GM12878 (cell line): ENCODE measurements around the gene NAV3. TPM values are rescaled to one million over a fixed set of nuclear protein-coding genes. Genes with fewer than 3 reads are reported as not detected.

ENCODE experiments used
- ATAC-seq: fragments of 200-7000 bp; cut with Tn5 transposase; 3 replicates; pipeline ENCODE4 v1.9.1; 2020; ENCODE audit warnings: mild to moderate bottlenecking, moderate library complexity
- BruUV-seq: library from RNA; stranded (reverse); fragments of 400-500 nt; replicated peaks from 2 replicates; lab custom pipeline; 2021; lab: Mats Ljungman, UMichigan
- CTCF ChIA-PET: fragments of 300-600 bp; sonication (Branson Sonifier 250); formaldehyde crosslinking; extraction: SDS; loops from one replicate; lab custom pipeline; 2021; ENCODE audit warnings: inconsistent platforms; lab: Yijun Ruan, JAX
- POLR2A ChIA-PET: fragments of 350-600 bp; formaldehyde crosslinking; extraction: SDS; loops from one replicate; lab custom pipeline; 2021; ENCODE audit warnings: inconsistent platforms; lab: Charles Lee
- RAD21 ChIA-PET: fragments of 300-600 bp; sonication (Branson Sonifier 250); formaldehyde crosslinking; loops from one replicate; lab custom pipeline; 2023; ENCODE audit warnings: antibody characterized with exemption; ENCODE audit not compliant: unreplicated experiment; lab: Charles Lee
- SMC1A ChIA-PET: fragments of 300-600 bp; sonication (Branson Sonifier 250); formaldehyde crosslinking; loops from one replicate; lab custom pipeline; 2023; ENCODE audit not compliant: unreplicated experiment, uncharacterized antibody; lab: Charles Lee
- DNase-seq: peaks from one replicate; pipeline ENCODE4 v3.0.0-alpha.2; 2011; ENCODE audit warnings: low read depth, low spot score
- FAIRE-seq: peaks from 3 replicates; lab custom pipeline; 2011; peaks lifted over from hg19 to GRCh38; lab: Jason Lieb, UNC
- H2AFZ ChIP-seq: 2 replicates; pipeline ENCODE4 v1.6.0; 2011; ENCODE audit warnings: low read depth, low read length, control low read depth; ENCODE audit not compliant: control insufficient read depth
- H3K27ac ChIP-seq: 2 replicates; pipeline ENCODE4 v1.5.1; 2011; ENCODE audit warnings: control low read depth; ENCODE audit not compliant: control insufficient read depth, insufficient read depth
- H3K27me3 ChIP-seq, 2 experiments: replicated peaks in 1 of 2; 2 replicates each; pipeline versions ENCODE4 v1.6.0 to v1.6.1; 2011; ENCODE audit warnings: low read length in 1 of 2; ENCODE audit not compliant: control insufficient read depth in 2 of 2, insufficient read depth in 2 of 2
- H3K36me3 ChIP-seq, 2 experiments: 2 replicates each; pipeline ENCODE4 v1.5.1; 2011; ENCODE audit warnings: low read length in 1 of 2; ENCODE audit not compliant: control insufficient read depth in 2 of 2, insufficient read depth in 2 of 2
- H3K4me1 ChIP-seq: 2 replicates; pipeline ENCODE4 v1.6.1; 2011; ENCODE audit warnings: mild to moderate bottlenecking, low read length, moderate library complexity, mixed read lengths; ENCODE audit not compliant: control insufficient read depth, insufficient read depth
- H3K4me2 ChIP-seq: 2 replicates; pipeline ENCODE4 v1.6.0; 2011; ENCODE audit warnings: control low read depth; ENCODE audit not compliant: control insufficient read depth, insufficient read depth
- H3K4me3 ChIP-seq: fragments of 200-600 bp; sonication (generic); 2 replicates; pipeline ENCODE4 v1.5.1; 2016
- H3K79me2 ChIP-seq: 2 replicates; pipeline ENCODE4 v1.6.0; 2011; ENCODE audit warnings: low read length; ENCODE audit not compliant: control insufficient read depth, insufficient read depth
- H3K9ac ChIP-seq: 2 replicates; pipeline ENCODE4 v1.8.0; 2011; ENCODE audit warnings: low read length, control low read depth, mixed read lengths; ENCODE audit not compliant: control insufficient read depth, insufficient read depth
- H3K9me3 ChIP-seq: replicated peaks from 3 replicates; pipeline ENCODE4 v1.5.1; 2011; ENCODE audit warnings: mild to moderate bottlenecking, low read length; ENCODE audit not compliant: control insufficient read depth, insufficient read depth
- H4K20me1 ChIP-seq: 2 replicates; pipeline ENCODE4 v1.6.0; 2011; ENCODE audit not compliant: control insufficient read depth, insufficient read depth
- EED ChIP-seq: sonication (generic); IDR thresholded peaks from 2 replicates; pipeline ENCODE4 v1.6.1; 2016; ENCODE audit warnings: antibody characterized with exemption, low read depth
- MXI1 ChIP-seq: fragments of 150-350 bp; IDR thresholded peaks from 2 replicates; pipeline ENCODE4 v1.6.1; 2011; ENCODE audit warnings: low read depth, mild to moderate bottlenecking, inconsistent platforms, low read length, improper control_type of control experiment
- POLR2A ChIP-seq: IDR thresholded peaks from 2 replicates; pipeline ENCODE4 v1.6.1; 2011; ENCODE audit warnings: low read depth, mild to moderate bottlenecking, low read length
- REST ChIP-seq: IDR thresholded peaks from 2 replicates; pipeline ENCODE4 v1.6.1; 2012; ENCODE audit warnings: mild to moderate bottlenecking, low read depth, low read length
- WRNIP1 ChIP-seq: IDR thresholded peaks from 2 replicates; pipeline ENCODE4 v1.6.1; 2011; ENCODE audit warnings: low read depth, low read length, improper control_type of control experiment, borderline replicate concordance
- ZBTB4 ChIP-seq: fragments of 450-650 bp; formaldehyde crosslinking; IDR thresholded peaks from 2 replicates; pipeline ENCODE4 v1.4.0; 2022; ENCODE audit warnings: mild to moderate bottlenecking, moderate library complexity
- whole genome bisulfite sequencing: methylation state at CpG from one replicate; pipeline ENCODE4 v1.1.6; 2016; ENCODE audit warnings: low lambda C conversion rate; ENCODE audit not compliant: insufficient replicate concordance, insufficient coverage; ENCODE audit errors: missing lambda C conversion rate; 5-methylcytosine and 5-hydroxymethylcytosine counted together
- in situ Hi-C: fragments of 300-500 bp; cut with MboI; formaldehyde crosslinking; loops from 9 replicates; pipeline ENCODE4 v1.14.3; 2018; ENCODE audit warnings: mixed read lengths
- intact Hi-C: fragments of 100-400 bp; cut with micrococcal nuclease; formaldehyde crosslinking; loops from one replicate; pipeline ENCODE4 v1.14.2; 2022; ENCODE audit not compliant: unreplicated experiment
- polyA plus RNA-seq, 11 experiments: library from polyadenylated mRNA; depleted of rRNA in 4 of 11; unstranded in 6 of 11; stranded (reverse) in 5 of 11; fragments of >200 nt; fragmentation: Nextera tagmentation in 4 of 11; fragmentation: Illumina TruSeq in 1 of 11; extraction: Ambion mirVana in 4 of 11; extraction: Trizol in 1 of 11; gene quantifications; 1 replicate in 1 of 11; 2 replicates in 10 of 11; pipeline versions ENCODE4 v1.2.1 to v1.2.3, GENCODE V29; 2011 to 2016; ENCODE audit warnings: inconsistent platforms in 2 of 11, missing spikeins in 2 of 11, low read depth in 1 of 11
- total RNA-seq, 4 experiments: library from RNA; depleted of rRNA in 3 of 4; stranded (reverse); fragments of >200 nt in 3 of 4; fragmentation: Illumina TruSeq in 1 of 4; extraction: Trizol in 1 of 4; gene quantifications; 2 replicates each; pipeline versions ENCODE4 v1.2.1 to v1.2.3, GENCODE V29; 2013 to 2021

The NAV3 gene
- total and polyA plus RNA-seq, 10 of the 15 experiments (the other 5 are each of a cell fraction or from before 2014, with no cell fraction given) = 0.05 to 0.51 (median 0.22) TPM; not detected in 1

DNA sequence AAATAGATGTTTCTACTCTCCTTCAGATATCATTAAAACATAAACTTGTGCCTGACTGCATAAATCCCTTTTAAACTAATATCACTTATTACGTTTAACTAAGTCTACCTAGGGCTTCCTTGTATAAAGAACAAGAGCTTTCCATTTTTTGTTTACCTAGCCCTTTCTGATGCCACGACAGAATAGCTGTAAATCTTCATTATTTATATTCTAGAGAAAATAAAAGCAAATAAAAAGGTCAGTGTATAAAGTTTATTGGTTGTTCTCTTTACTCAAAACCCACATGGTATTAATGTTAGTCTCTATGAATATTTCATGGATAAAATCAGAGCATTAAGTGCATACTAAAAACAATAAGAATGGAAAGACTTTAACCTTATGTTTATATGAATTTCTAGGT is 269.1 kb downstream of the NAV3 start:
- intact Hi-C loops = no loop called here
- H4K20me1 ChIP-seq = no peaks in the 10 kb centered on the region
- DNase-seq = no peak
- no peak overlapping the region for H3K9ac ChIP-seq
- no peaks in the 10 kb centered on the region for H3K4me1 ChIP-seq
- TF ChIP-seq ZBTB4 (CRISPR knock-in tag) (no peak), POLR2A (no peak), EED (no peak), MXI1 (no peak), REST (no peak), WRNIP1 (no peak)
- TF ChIP-seq, all 136 proteins: peak for 0
- POLR2A ChIA-PET = no interaction called here
- in situ Hi-C loops = no loop called here
- H3K4me3 ChIP-seq = no peak overlapping the region
- no peaks in the 10 kb centered on the region for H3K79me2 ChIP-seq
- no peak for FAIRE-seq
- WGBS = 4% methylated on average over 2 of the region's 2 CpGs
- H3K4me2 ChIP-seq = no peak overlapping the region
- H3K36me3 ChIP-seq = no peaks in the 10 kb centered on the region
- ATAC-seq = no peak
- H2AFZ ChIP-seq = no peak overlapping the region
- H3K27me3 ChIP-seq = no peaks in the 10 kb centered on the region
- H3K27ac ChIP-seq = no peak overlapping the region
- SMC1A ChIA-PET = no interaction called here
- RAD21 ChIA-PET = no interaction called here
- no peaks in the 10 kb centered on the region; the same call in 2 of the 3 replicates for H3K9me3 ChIP-seq
- CTCF ChIA-PET = no interaction called here
- BruUV-seq = no TSS peak
